GM10266 (cell line): Measurements from ENCODE around the gene FGFRL1.

Source experiments
- DNase-seq: peaks from one replicate; pipeline ENCODE4 v3.0.0; 2012; ENCODE audit errors: extremely low spot score
- CTCF ChIP-seq: IDR thresholded peaks from 2 replicates; pipeline ENCODE4 v1.5.1; 2012; ENCODE audit warnings: mild to moderate bottlenecking, low read depth; ENCODE audit not compliant: control insufficient read depth, insufficient read depth; ENCODE audit errors: missing control alignments

The FGFRL1 gene

DNA sequence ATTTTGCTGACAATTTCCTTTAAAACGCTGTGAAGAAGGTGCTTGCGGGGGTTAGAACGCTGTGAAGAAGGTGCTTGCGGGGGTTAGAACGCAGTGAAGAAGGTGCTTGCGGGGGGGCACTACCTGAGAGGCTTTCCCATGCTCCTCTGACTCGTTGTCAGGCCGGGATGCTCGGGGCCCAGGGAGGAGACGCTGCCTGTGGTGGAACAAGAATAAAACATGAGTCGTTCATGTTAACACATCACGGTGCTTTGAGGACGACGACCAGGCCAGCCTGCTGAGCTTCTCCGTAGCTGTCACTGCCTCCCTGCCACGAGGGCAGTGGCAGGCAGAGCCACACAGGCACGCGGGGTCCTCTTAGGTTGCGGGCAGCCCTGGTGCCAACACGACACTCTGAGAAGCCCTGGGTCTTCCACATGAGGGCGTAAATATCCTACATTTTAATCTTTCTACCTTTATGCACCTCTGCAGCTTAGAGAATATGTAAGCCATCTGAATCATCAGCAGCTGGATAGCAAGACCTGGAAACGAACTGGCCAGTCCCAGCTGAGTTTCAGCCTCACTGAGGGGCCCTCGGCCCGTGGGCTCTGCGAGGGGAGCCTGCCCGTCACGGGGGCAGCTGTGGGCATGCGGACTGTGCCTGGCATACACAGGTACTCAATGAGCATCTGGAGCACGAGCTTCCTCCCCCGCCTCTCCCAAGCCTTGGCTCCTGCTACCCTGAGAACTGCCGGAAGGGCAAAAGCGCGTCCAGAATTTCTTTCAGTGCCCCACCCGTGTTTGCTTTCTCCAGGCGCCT, 47.0 kb downstream of the FGFRL1 start:
- TF ChIP-seq CTCF = no peak
- no peak for DNase-seq

GRCh38 chr4:1058997-1059665, 47.7 kb downstream of the FGFRL1 start:
- no peak for TF ChIP-seq CTCF
- DNase-seq = no peak

DNA sequence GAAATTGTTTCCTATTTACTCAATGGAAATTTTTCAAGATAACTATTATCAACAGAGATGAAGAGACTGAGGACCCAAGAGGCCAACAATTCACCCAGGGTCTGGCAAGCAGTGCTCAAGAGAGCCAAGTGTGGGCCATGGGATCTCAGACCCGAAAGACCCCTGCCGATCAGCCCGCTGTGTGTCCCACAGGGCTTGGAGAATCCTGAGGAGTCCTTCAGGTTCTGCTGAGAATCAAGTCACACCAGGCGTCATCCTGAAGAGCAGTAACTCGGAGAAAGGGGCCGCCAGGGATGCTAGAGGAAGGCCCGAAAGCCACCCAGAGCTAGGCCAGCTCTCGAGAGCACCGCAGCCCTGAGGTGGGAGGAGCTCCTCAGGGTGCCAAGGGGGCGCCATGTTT, 48.7 kb downstream of the FGFRL1 start:
- DNase-seq = no peak
- TF ChIP-seq CTCF = no peak

DNA sequence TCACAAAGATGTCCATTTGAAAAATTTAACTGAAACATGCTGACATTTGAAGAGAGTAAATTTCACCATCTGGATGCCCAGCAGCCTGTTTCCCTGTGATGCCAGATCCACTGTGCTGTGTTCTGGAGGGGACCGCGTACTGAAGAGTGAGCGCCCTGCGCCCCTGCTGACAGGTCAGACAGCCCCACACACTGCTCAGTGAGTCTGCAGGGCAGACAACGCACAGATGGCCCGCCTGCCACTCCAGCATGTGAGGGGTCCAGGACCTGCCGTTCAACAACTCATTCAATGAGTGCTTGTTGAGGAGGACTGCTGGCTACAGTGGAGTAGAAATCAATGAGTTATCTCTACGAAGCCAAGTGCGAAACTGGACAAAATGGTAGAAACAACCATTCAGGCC, 49.2 kb downstream of the FGFRL1 start:
- no peak for TF ChIP-seq CTCF
- DNase-seq = no peak

DNA sequence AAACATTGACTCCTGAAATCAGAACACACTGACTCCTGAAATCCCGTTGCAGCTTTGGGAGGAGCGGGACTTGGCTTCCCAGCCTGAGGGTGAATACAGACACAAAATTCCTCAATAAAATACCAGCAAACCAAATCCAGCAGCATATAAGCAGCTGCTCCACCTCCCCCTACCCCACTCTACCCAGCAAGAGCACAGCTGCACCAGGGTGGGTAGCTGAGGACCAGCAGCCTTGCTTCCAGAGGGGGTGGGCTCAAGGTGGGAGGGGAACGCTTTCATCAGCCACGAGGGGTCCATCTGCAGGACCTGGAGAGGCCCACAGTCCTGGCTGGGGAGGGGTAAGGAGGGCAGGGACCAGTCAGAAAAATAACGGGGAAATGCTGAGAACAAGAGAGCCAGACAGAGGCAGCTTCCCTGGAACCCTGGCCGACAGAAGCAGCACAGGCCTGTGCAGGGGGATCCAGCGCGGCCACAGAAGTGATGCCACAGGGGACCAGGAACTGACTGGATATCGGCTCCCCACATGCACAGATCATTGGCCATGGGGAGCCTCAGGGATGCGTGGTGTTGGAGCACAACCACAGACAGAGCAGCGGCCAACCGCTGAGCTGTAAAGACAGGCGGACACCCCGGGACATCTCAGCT, 49.8 kb downstream of the FGFRL1 start:
- TF ChIP-seq CTCF = no peak
- DNase-seq = no peak

DNA sequence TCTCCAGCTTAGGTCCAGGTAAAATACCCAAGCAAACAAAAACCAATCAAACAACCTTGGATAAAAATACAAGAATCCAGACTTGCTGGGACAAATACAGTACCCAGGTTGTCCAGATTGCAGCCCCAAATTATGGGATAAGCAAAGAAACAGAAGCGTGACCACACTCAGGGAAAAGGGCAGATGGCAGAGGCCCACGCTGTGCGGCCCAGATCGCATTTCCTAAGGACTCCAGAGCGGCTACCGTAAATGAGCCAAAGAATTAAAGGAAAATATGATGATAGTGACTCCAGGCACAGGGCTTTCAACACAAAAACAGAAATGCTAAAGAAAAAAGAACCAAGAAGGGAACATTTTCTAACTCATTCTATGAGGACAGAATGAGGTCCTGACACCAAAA, 50.3 kb downstream of the FGFRL1 start:
- no peak for TF ChIP-seq CTCF
- no peak for DNase-seq

GRCh38 chr4:1062419-1062818, 51.0 kb downstream of the FGFRL1 start:
- TF ChIP-seq CTCF = no peak
- DNase-seq = no peak
